ENCODE measurements around the gene EIF2B4. TPM values are rescaled to one million over a fixed set of nuclear protein-coding genes. Genes with fewer than 3 reads are reported as not detected.

Gene EIF2B4
- 27.0 and 33.4 TPM in 2 replicates for total RNA-seq

GRCh38 chr2:27370026-27370815 lies at the start of gene EIF2B4, which contains the start of gene SNX17:
Gene EIF2B4, minus strand, starts transcription at chr2:27370338. Its CDS starts 24 bp downstream, at chr2:27370314.
Gene SNX17, plus strand, starts transcription at chr2:27370616. Its CDS starts 128 bp downstream, at chr2:27370744.

GRCh38 chr2:27409321-27410073 lies 39.4 kb upstream of the EIF2B4 start, which contains the start of gene PPM1G:
Gene PPM1G, minus strand, starts transcription at chr2:27409591. Its CDS starts 169 bp downstream, at chr2:27409422.

GRCh38 chr2:27380626-27381545 lies 10.7 kb upstream of the EIF2B4 start, which contains the start of gene ZNF513:
Gene ZNF513, minus strand, starts transcription at chr2:27380734. Its CDS starts 208 bp downstream, at chr2:27380526.

GRCh38 chr2:27356382-27357181 lies 13.6 kb downstream of the EIF2B4 start, which contains the start of gene GTF3C2:
Gene GTF3C2, minus strand, starts transcription at chr2:27356764. Its CDS starts 13,210 bp downstream, at chr2:27343554.

DNA sequence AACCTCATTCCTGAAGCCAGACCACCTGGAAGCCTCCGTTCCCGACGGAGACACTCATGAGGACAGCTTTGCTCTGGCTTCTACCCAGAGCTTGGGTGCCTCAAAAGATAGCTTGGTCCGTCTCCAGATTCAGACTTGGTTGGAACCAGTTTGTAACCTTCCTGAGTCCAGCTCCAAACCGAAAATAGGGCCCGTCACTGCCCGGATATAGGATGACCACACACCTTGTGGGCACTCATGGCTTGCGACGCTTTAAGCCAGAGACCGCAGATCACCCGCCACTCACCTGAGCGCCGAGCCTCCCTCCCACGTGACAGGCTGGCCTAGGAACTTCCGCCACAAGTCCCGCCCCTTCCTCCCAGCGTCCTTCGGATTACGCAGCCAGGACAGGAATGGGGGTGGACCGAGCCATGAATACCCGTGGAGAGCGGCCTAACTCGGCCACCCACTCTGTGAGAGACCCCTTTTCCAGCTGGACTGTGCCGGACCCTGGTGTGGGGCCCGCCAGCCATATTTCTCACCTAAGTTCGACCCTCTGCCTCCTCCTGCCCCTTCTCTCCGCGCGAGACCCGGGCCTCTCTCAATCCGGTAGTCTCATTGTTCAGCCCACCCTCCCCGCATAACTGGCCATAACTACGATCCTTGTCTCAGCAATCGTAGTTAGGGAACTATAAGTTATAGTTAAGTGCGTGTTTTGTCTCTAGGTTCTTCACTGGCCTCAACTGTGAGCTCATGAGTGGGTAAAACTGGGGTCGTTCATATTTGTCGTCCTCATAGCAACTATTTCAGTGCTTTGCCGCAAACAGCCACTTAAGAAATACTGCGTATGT lies 47.2 kb downstream of the EIF2B4 start, which contains the start of gene MPV17:
MPV17 (minus strand) TSS at position 332 of the 830 bp plus-strand sequence. CDS start 580 bp downstream, outside the sequence.

Other genes starting within 250 kb of the EIF2B4 start
- gene ABHD1, start 246.5 kb downstream of the EIF2B4 start, total RNA-seq: 0.16 and 0.89 TPM in 2 replicates
- 41.6 and 72.5 TPM in 2 replicates for gene PREB, start 235.7 kb downstream of the EIF2B4 start, total RNA-seq
- gene PRR30, start 230.9 kb downstream of the EIF2B4 start, total RNA-seq: not detected in 2 replicates
- not detected in 2 replicates for gene TCF23, start 221.3 kb downstream of the EIF2B4 start, total RNA-seq
- gene ATRAID, start 158.3 kb downstream of the EIF2B4 start, total RNA-seq: 164 and 249 TPM in 2 replicates
- 28.4 and 63.9 TPM in 2 replicates for gene SLC5A6, start 158.1 kb downstream of the EIF2B4 start, total RNA-seq
- gene CAD, start 153.0 kb downstream of the EIF2B4 start, total RNA-seq: 66.8 and 124 TPM in 2 replicates
- gene SLC30A3, start 107.3 kb downstream of the EIF2B4 start, total RNA-seq: under 0.01 TPM in 1 of 2 replicates, not detected in the other
- gene DNAJC5G, start 94.9 kb downstream of the EIF2B4 start, total RNA-seq: not detected in 2 replicates
- not detected in 2 replicates for gene TRIM54, start 87.9 kb downstream of the EIF2B4 start, total RNA-seq
- gene UCN, start 61.9 kb downstream of the EIF2B4 start, total RNA-seq: 0.65 and 0.76 TPM in 2 replicates
- 79.0 and 79.9 TPM in 2 replicates for gene MPV17, start 47.2 kb downstream of the EIF2B4 start, total RNA-seq
- 44.4 and 49.5 TPM in 2 replicates for gene GTF3C2, start 13.6 kb downstream of the EIF2B4 start, total RNA-seq
- 148 and 150 TPM in 2 replicates for gene SNX17, start 278 bp upstream of the EIF2B4 start, total RNA-seq
- gene ZNF513, start 10.4 kb upstream of the EIF2B4 start, total RNA-seq: 6.7 and 12.9 TPM in 2 replicates
- 66.2 and 153 TPM in 2 replicates for gene PPM1G, start 39.3 kb upstream of the EIF2B4 start, total RNA-seq
- 81.2 and 88.4 TPM in 2 replicates for gene NRBP1, start 58.3 kb upstream of the EIF2B4 start, total RNA-seq
- 0.49 and 8.9 TPM in 2 replicates for gene KRTCAP3, start 72.0 kb upstream of the EIF2B4 start, total RNA-seq
- gene IFT172, start 119.4 kb upstream of the EIF2B4 start, total RNA-seq: 14.7 and 19.4 TPM in 2 replicates
- gene FNDC4, start 124.9 kb upstream of the EIF2B4 start, total RNA-seq: 18.6 and 35.9 TPM in 2 replicates
- 1.1 TPM in 1 of 2 replicates, not detected in the other for gene GCKR, start 126.5 kb upstream of the EIF2B4 start, total RNA-seq
- gene ZNF512, start 212.7 kb upstream of the EIF2B4 start, total RNA-seq: 13.0 and 20.8 TPM in 2 replicates

Measured in mesangial cell (primary cell).